Trophoblast cell (in vitro differentiated cells and primary cell): ENCODE results near the gene COL5A3.

ENCODE experiments used
- DNase-seq, 2 donors: peaks; one replicate each; pipeline ENCODE4 v3.0.0-alpha.2; 2016
- H2AFZ ChIP-seq: 2 replicates; pipeline ENCODE4 v1.6.1; 2013; ENCODE audit warnings: low read length, moderate library complexity, mild to moderate bottlenecking; ENCODE audit not compliant: insufficient read depth, poor library complexity
- H2AK5ac ChIP-seq: 2 replicates; pipeline ENCODE4 v1.6.1; 2013; ENCODE audit warnings: mild to moderate bottlenecking, low read length
- H2BK120ac ChIP-seq: 2 replicates; pipeline ENCODE4 v1.6.1; 2013; ENCODE audit warnings: low read length, mild to moderate bottlenecking, moderate library complexity; ENCODE audit not compliant: insufficient read depth, poor library complexity
- H2BK12ac ChIP-seq: 2 replicates; pipeline ENCODE4 v1.6.1; 2013; ENCODE audit warnings: mild to moderate bottlenecking, low read length, moderate library complexity
- H2BK5ac ChIP-seq: 2 replicates; pipeline ENCODE4 v1.6.1; 2013; ENCODE audit warnings: low read length, low read depth, moderate library complexity, mild to moderate bottlenecking; ENCODE audit not compliant: poor library complexity
- H3K14ac ChIP-seq: 2 replicates; pipeline ENCODE4 v1.6.1; 2013; ENCODE audit warnings: mild to moderate bottlenecking, low read length
- H3K18ac ChIP-seq: 2 replicates; pipeline ENCODE4 v1.6.1; 2013; ENCODE audit warnings: mild to moderate bottlenecking, low read length
- H3K23ac ChIP-seq: 2 replicates; pipeline ENCODE4 v1.6.1; 2013; ENCODE audit warnings: low read length
- H3K27ac ChIP-seq: 2 replicates; pipeline ENCODE4 v1.5.1; 2013; ENCODE audit warnings: low read depth, mild to moderate bottlenecking, inconsistent platforms, low read length, moderate library complexity
- H3K27me3 ChIP-seq: 2 replicates; pipeline ENCODE4 v1.6.1; 2013; ENCODE audit warnings: inconsistent platforms, mild to moderate bottlenecking, low read length, moderate library complexity; ENCODE audit not compliant: insufficient read depth
- H3K36me3 ChIP-seq, 2 experiments: 1 replicate in 1 of 2; 2 replicates in 1 of 2; pipeline ENCODE4 v1.6.1; 2013; ENCODE audit warnings: low read length in 2 of 2, mild to moderate bottlenecking in 2 of 2, moderate library complexity in 1 of 2; ENCODE audit not compliant: insufficient read depth in 2 of 2, control insufficient read depth in 1 of 2
- H3K4ac ChIP-seq: 2 replicates; pipeline ENCODE4 v1.6.1; 2013; ENCODE audit warnings: low read depth, mild to moderate bottlenecking, low read length, moderate library complexity
- H3K4me1 ChIP-seq, 2 experiments: 1 replicate in 1 of 2; 2 replicates in 1 of 2; pipeline ENCODE4 v1.6.1; 2013; ENCODE audit warnings: low read length in 2 of 2, mild to moderate bottlenecking in 2 of 2, moderate library complexity in 1 of 2; ENCODE audit not compliant: insufficient read depth in 2 of 2, control insufficient read depth in 1 of 2
- H3K4me2 ChIP-seq: 2 replicates; pipeline ENCODE4 v1.6.1; 2013; ENCODE audit warnings: inconsistent platforms, mild to moderate bottlenecking, low read length, moderate library complexity
- H3K4me3 ChIP-seq: 2 replicates; pipeline ENCODE4 v1.5.1; 2013; ENCODE audit warnings: mild to moderate bottlenecking, low read depth, low read length, inconsistent platforms
- H3K79me1 ChIP-seq: one replicate; pipeline ENCODE4 v1.6.1; 2013; ENCODE audit warnings: low read length
- H3K79me2 ChIP-seq: 2 replicates; pipeline ENCODE4 v1.6.1; 2013; ENCODE audit warnings: low read length, mild to moderate bottlenecking; ENCODE audit not compliant: control insufficient read depth, insufficient read depth, poor library complexity
- H3K9ac ChIP-seq: 2 replicates; pipeline ENCODE4 v1.6.1; 2013; ENCODE audit warnings: mild to moderate bottlenecking, low read length
- H3K9me3 ChIP-seq: 2 replicates; pipeline ENCODE4 v1.6.1; 2013; ENCODE audit warnings: low read depth, mild to moderate bottlenecking, control low read depth, inconsistent platforms, low read length; ENCODE audit not compliant: insufficient read depth
- H4K12ac ChIP-seq: 2 replicates; pipeline ENCODE4 v1.6.1; 2013; ENCODE audit warnings: low read depth, mild to moderate bottlenecking, low read length, moderate library complexity
- H4K8ac ChIP-seq: 2 replicates; pipeline ENCODE4 v1.6.1; 2013; ENCODE audit warnings: low read depth, mild to moderate bottlenecking, low read length, moderate library complexity
- H4K91ac ChIP-seq: one replicate; pipeline ENCODE4 v1.6.1; 2013; ENCODE audit warnings: low read depth, mild to moderate bottlenecking, low read length, moderate library complexity
- WGBS: extraction: QIAGEN DNeasy Blood & Tissue Kit; methylation state at CpG from one replicate; pipeline ENCODE4 v1.1.7; 2013; ENCODE audit warnings: missing lambda C conversion rate; ENCODE audit not compliant: insufficient read length, insufficient coverage; ENCODE audit errors: extremely low coverage; 5-methylcytosine and 5-hydroxymethylcytosine counted together

COL5A3 gene

GRCh38 chr19:9945319-9945966 lies 64.9 kb downstream of the COL5A3 start:
- Histone ChIP-seq H3K27me3 (no peaks in the 10 kb centered on the region), H2AFZ (no peak overlapping the region), H4K91ac (no peak overlapping the region), H3K9ac (no peak overlapping the region), H3K79me1 (no peaks in the 10 kb centered on the region), H3K79me2 (no peaks in the 10 kb centered on the region), H2BK5ac (no peak overlapping the region), H3K4me3 (no peak overlapping the region), H3K23ac (no peak overlapping the region), H2BK120ac (no peak overlapping the region), H3K9me3 (no peaks in the 10 kb centered on the region), H3K4me1 (no peaks in the 10 kb centered on the region), H4K8ac (no peak overlapping the region), H3K4ac (no peak overlapping the region), H3K14ac (no peak overlapping the region), H2BK12ac (no peak overlapping the region), H4K12ac (no peak overlapping the region), H2AK5ac (no peak overlapping the region), H3K18ac (no peak overlapping the region), H3K4me2 (no peak overlapping the region), H3K36me3 (no peaks in the 10 kb centered on the region), H3K27ac (no peak overlapping the region)
- DNase-seq: peak in 1 of 2 donors; percentile 2
- WGBS: no CpG with 5 or more reads among the region's 18 CpGs

DNA sequence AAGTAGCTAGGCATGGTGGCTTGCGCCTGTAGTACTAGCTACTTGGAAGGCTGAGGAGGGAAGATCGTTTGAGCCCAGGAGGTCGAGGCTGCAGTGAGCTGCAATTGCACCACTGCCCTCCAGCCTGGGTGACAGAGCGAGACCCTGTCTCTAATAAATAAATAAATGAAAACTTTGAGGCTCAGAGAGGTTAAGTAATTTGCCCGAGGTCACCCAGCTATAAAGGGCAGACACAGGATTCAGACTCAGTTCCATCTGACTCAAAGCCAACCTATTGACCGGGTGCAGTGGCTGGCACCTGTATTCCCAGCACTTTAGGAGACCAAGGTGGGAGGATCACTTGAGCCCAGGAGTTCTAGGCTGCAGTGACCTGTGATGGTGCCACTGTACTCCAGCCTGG lies 66.6 kb downstream of the COL5A3 start:
- WGBS: no CpG with 5 or more reads among the region's 6 CpGs
- no peaks in the 10 kb centered on the region for H3K27me3 ChIP-seq

GRCh38 chr19:9941671-9942070 lies 68.6 kb downstream of the COL5A3 start:
- no peak overlapping the region for H3K4me2 ChIP-seq
- no peak overlapping the region for H3K27ac ChIP-seq
- H4K12ac ChIP-seq: no peak overlapping the region
- H2BK5ac ChIP-seq: no peak overlapping the region
- no peak overlapping the region for H3K4me3 ChIP-seq
- no peak overlapping the region for H3K9ac ChIP-seq
- no peak overlapping the region for H3K4ac ChIP-seq
- no peak overlapping the region for H2BK120ac ChIP-seq
- no peaks in the 10 kb centered on the region for H3K27me3 ChIP-seq
- no CpG with 5 or more reads among the region's 1 CpG for WGBS
- no peak overlapping the region for H2AFZ ChIP-seq
- H3K9me3 ChIP-seq: peaks cover 2% of the 10 kb centered on the region
- H2AK5ac ChIP-seq: no peak overlapping the region
- H3K79me2 ChIP-seq: no peaks in the 10 kb centered on the region
- no peak overlapping the region for H3K14ac ChIP-seq
- no peak for DNase-seq
- no peak overlapping the region for H4K8ac ChIP-seq
- H3K18ac ChIP-seq: no peak overlapping the region
- H3K79me1 ChIP-seq: no peaks in the 10 kb centered on the region
- H3K23ac ChIP-seq: no peak overlapping the region
- no peaks in the 10 kb centered on the region for H3K36me3 ChIP-seq
- H4K91ac ChIP-seq: no peak overlapping the region
- peaks cover 2 to 3% of the 10 kb centered on the region in 2 experiments for H3K4me1 ChIP-seq
- H2BK12ac ChIP-seq: no peak overlapping the region

More for the DNA sequence above, 66.6 kb downstream of the COL5A3 start:
- no peak overlapping the region for H2AK5ac ChIP-seq
- no peaks in the 10 kb centered on the region for H3K79me1 ChIP-seq
- H2BK12ac ChIP-seq: no peak overlapping the region
- no peaks in the 10 kb centered on the region for H3K36me3 ChIP-seq
- H2BK5ac ChIP-seq: no peak overlapping the region
- no peak overlapping the region for H3K14ac ChIP-seq
- no peak overlapping the region for H3K4me3 ChIP-seq
- no peak overlapping the region for H2BK120ac ChIP-seq
- no peak overlapping the region for H3K9ac ChIP-seq
- no peaks in the 10 kb centered on the region for H3K9me3 ChIP-seq
- H2AFZ ChIP-seq: no peak overlapping the region
- H3K23ac ChIP-seq: no peak overlapping the region
- no peak overlapping the region for H4K91ac ChIP-seq
- no peaks in the 10 kb centered on the region for H3K79me2 ChIP-seq
- no peak overlapping the region for H3K27ac ChIP-seq
- DNase-seq: no peak
- H3K4me2 ChIP-seq: no peak overlapping the region
- H4K8ac ChIP-seq: no peak overlapping the region
- H3K18ac ChIP-seq: no peak overlapping the region
- H3K4ac ChIP-seq: no peak overlapping the region
- H4K12ac ChIP-seq: no peak overlapping the region
- H3K4me1 ChIP-seq: no peaks in the 10 kb centered on the region

- Histone ChIP-seq H3K36me3 (no peaks in the 10 kb centered on the region), H2BK5ac (no peak overlapping the region), H2BK12ac (no peak overlapping the region), H3K4me1 (peaks cover 4 to 6% of the 10 kb centered on the region in 2 experiments), H3K9ac (no peak overlapping the region), H3K27ac (no peak overlapping the region), H3K23ac (no peak overlapping the region), H2BK120ac (no peak overlapping the region), H4K91ac (no peak overlapping the region), H3K4me2 (no peak overlapping the region), H2AK5ac (no peak overlapping the region), H3K4ac (no peak overlapping the region), H3K14ac (no peak overlapping the region), H2AFZ (no peak overlapping the region), H3K9me3 (peaks cover 2% of the 10 kb centered on the region), H3K79me1 (no peaks in the 10 kb centered on the region), H3K27me3 (no peaks in the 10 kb centered on the region), H4K8ac (no peak overlapping the region), H3K18ac (no peak overlapping the region), H3K79me2 (no peaks in the 10 kb centered on the region), H4K12ac (no peak overlapping the region), H3K4me3 (no peak overlapping the region)
- WGBS: no CpG with 5 or more reads among the region's 1 CpG
- no peak for DNase-seq
These were observed 69.1 kb downstream of the COL5A3 start for GRCh38 chr19:9941231-9941630.
